Measurements from ENCODE around the gene ZNF200. TPM values are rescaled to one million over a fixed set of nuclear protein-coding genes. Genes with fewer than 3 reads are reported as not detected.

Gene ZNF200
- total RNA-seq (10 to 100 TPM in 1 of 2 donors, 1 to 10 TPM in 1; 6.7 to 10.5 TPM), polyA plus RNA-seq (ENCODE audit: insufficient read length in 6 of 6) (10 to 100 TPM; 12.3 to 15.0 (median 13.1) TPM)
- long read RNA-seq, donor 1, full-length matches to known transcripts, result 16 of 16 reads
- long read RNA-seq, donor 1, partial matches to known transcripts, result 0 of 16 reads
- long read RNA-seq, donor 1, other reads (novel, unspliced or antisense), result 0 of 16 reads
- long read RNA-seq, donor 2, full-length matches to known transcripts, result 14 of 14 reads
- long read RNA-seq, donor 2, partial matches to known transcripts, result 0 of 14 reads
- long read RNA-seq, donor 2, other reads (novel, unspliced or antisense), result 0 of 14 reads
- long read RNA-seq, donor 3, full-length matches to known transcripts, result 13 of 13 reads
- long read RNA-seq, donor 3, partial matches to known transcripts, result 0 of 13 reads
- long read RNA-seq, donor 3, other reads (novel, unspliced or antisense), result 0 of 13 reads
- long read RNA-seq, donor 4, full-length matches to known transcripts, result 1 of 2 reads
- long read RNA-seq, donor 4, partial matches to known transcripts, result 0 of 2 reads
- long read RNA-seq, donor 4, other reads (novel, unspliced or antisense), result 1 of 2 reads
- long read RNA-seq, donor 5, full-length matches to known transcripts, result 11 of 11 reads
- long read RNA-seq, donor 5, partial matches to known transcripts, result 0 of 11 reads
- long read RNA-seq, donor 5, other reads (novel, unspliced or antisense), result 0 of 11 reads
- long read RNA-seq, donor 6, full-length matches to known transcripts, result 7 of 7 reads
- long read RNA-seq, donor 6, partial matches to known transcripts, result 0 of 7 reads
- long read RNA-seq, donor 6, other reads (novel, unspliced or antisense), result 0 of 7 reads
- long read RNA-seq, donor 7, full-length matches to known transcripts, result 7 of 7 reads
- long read RNA-seq, donor 7, partial matches to known transcripts, result 0 of 7 reads
- long read RNA-seq, donor 7, other reads (novel, unspliced or antisense), result 0 of 7 reads
- long read RNA-seq, donor 8, full-length matches to known transcripts, result 12 of 12 reads
- long read RNA-seq, donor 8, partial matches to known transcripts, result 0 of 12 reads
- long read RNA-seq, donor 8, other reads (novel, unspliced or antisense), result 0 of 12 reads
- long read RNA-seq, donor 9, full-length matches to known transcripts, result 1 of 1 reads
- long read RNA-seq, donor 9, partial matches to known transcripts, result 0 of 1 reads
- long read RNA-seq, donor 9, other reads (novel, unspliced or antisense), result 0 of 1 reads
- long read RNA-seq, donor 10, partial matches to known transcripts, result 0 of 1 reads
- long read RNA-seq, donor 10, other reads (novel, unspliced or antisense), result 0 of 1 reads
- long read RNA-seq, donor 11, result 0 reads
- long read RNA-seq, donor 12, full-length matches to known transcripts, result 15 of 15 reads
- long read RNA-seq, donor 12, partial matches to known transcripts, result 0 of 15 reads
- long read RNA-seq, donor 12, other reads (novel, unspliced or antisense), result 0 of 15 reads

GRCh38 chr16:3234857-3235561, at the start of gene ZNF200:
ZNF200 (minus strand) TSS chr16:3235158; CDS start chr16:3233755, 1,403 bp downstream.
- TF ChIP-seq CTCF (IDR thresholded peaks at IDR 0.05), result no peak
- Histone ChIP-seq H3K27ac (peak within 1 kb of the TSS; percentile 97 to 98), H3K4me3 (peak within 1 kb of the TSS; percentile 81 to 94), H3K27me3 (no peaks in the 10 kb centered on the region), H3K4me1 (peaks cover 7 to 16% of the 10 kb centered on the region in 2 donors), H3K9me3 (peaks cover 0 to 13% of the 10 kb centered on the region in 2 donors), H3K36me3 (peaks cover 0 to 32% of the 10 kb centered on the region in 2 donors)
- peak; percentile 99 for ATAC-seq
- peak; percentile 96 to 99 (median 97) for DNase-seq
- intact Hi-C loops (cut with DNase I), result no loop called here

- TF ChIP-seq CTCF (IDR thresholded peaks at IDR 0.05), result no peak
- ATAC-seq, result no peak
- DNase-seq, result peak in 1 of 4 donors; percentile 42
- no peaks in the 10 kb centered on the region for H3K27me3 ChIP-seq
- intact Hi-C loops (cut with DNase I), result no loop called here
- peaks cover 0 to 40% of the 10 kb centered on the region in 2 donors for H3K36me3 ChIP-seq
- peak overlapping the region; percentile 99 to 100 for H3K27ac ChIP-seq
- peaks cover 0 to 21% of the 10 kb centered on the region in 2 donors for H3K9me3 ChIP-seq
- peaks cover 13 to 37% of the 10 kb centered on the region in 2 donors for H3K4me1 ChIP-seq
- peak overlapping the region; percentile 77 to 98 for H3K4me3 ChIP-seq
Observed at GRCh38 chr16:3283543-3284447, 48.8 kb upstream of the ZNF200 start.

- DNase-seq (peak; percentile 96 to 98 (median 96)), ATAC-seq (peak; percentile 97)
- Histone ChIP-seq H3K4me3 (peak within 1 kb of the TSS; percentile 77 to 98), H3K27me3 (no peaks in the 10 kb centered on the region), H3K9me3 (peaks cover 0 to 13% of the 10 kb centered on the region in 2 donors), H3K36me3 (peaks cover 0 to 31% of the 10 kb centered on the region in 2 donors), H3K27ac (peak within 1 kb of the TSS; percentile 99 to 100), H3K4me1 (peaks cover 13 to 37% of the 10 kb centered on the region in 2 donors)
- no peak for TF ChIP-seq CTCF (IDR thresholded peaks at IDR 0.05)
- intact Hi-C loops (cut with DNase I), result no loop called here
Observed at GRCh38 chr16:3282730-3283542, 48.0 kb upstream of the ZNF200 start, which contains the start of gene ZNF263. ZNF263 (plus strand) TSS chr16:3283491; CDS start chr16:3283819, 328 bp downstream.

Data from left lung (tissue), 14 donors.